Astrocyte of the hippocampus (primary cell): ENCODE data around the gene ASIC5.

Experiments used
- DNase-seq: peaks from one replicate; pipeline ENCODE4 v3.0.0; 2011; ENCODE audit warnings: low read depth, low spot score

ASIC5 gene

GRCh38 chr4:155879767-155880166 lies 13.7 kb upstream of the ASIC5 start:
- DNase-seq = no peak

GRCh38 chr4:155878611-155879010 lies 12.5 kb upstream of the ASIC5 start:
- no peak for DNase-seq

GRCh38 chr4:155877971-155878370 lies 11.9 kb upstream of the ASIC5 start:
- no peak for DNase-seq

GRCh38 chr4:155875878-155876277 lies 9.8 kb upstream of the ASIC5 start:
- no peak for DNase-seq

- DNase-seq = no peak
Observed at GRCh38 chr4:155855897-155856296, 10.2 kb downstream of the ASIC5 start.

GRCh38 chr4:155854582-155855226 lies 11.4 kb downstream of the ASIC5 start:
- DNase-seq = peak; percentile 72

- DNase-seq = no peak
Observed at GRCh38 chr4:155853189-155853588, 12.9 kb downstream of the ASIC5 start.

GRCh38 chr4:155849042-155849441 lies 17.0 kb downstream of the ASIC5 start:
- DNase-seq = no peak

- DNase-seq = no peak
Observed at GRCh38 chr4:155846929-155847328, 19.1 kb downstream of the ASIC5 start.

GRCh38 chr4:155842080-155842479 lies 24.0 kb downstream of the ASIC5 start:
- DNase-seq = no peak

- DNase-seq = no peak
Observed at GRCh38 chr4:155837203-155837796, 28.8 kb downstream of the ASIC5 start.

GRCh38 chr4:155832664-155833063 lies 33.4 kb downstream of the ASIC5 start:
- DNase-seq = no peak

GRCh38 chr4:155828628-155829027 lies 37.4 kb downstream of the ASIC5 start:
- peak; percentile 54 for DNase-seq

GRCh38 chr4:155822572-155822971 lies 43.5 kb downstream of the ASIC5 start:
- DNase-seq = no peak

GRCh38 chr4:155820887-155821518 lies 45.1 kb downstream of the ASIC5 start:
- DNase-seq = no peak

- no peak for DNase-seq
Observed at GRCh38 chr4:155819066-155819465, 47.0 kb downstream of the ASIC5 start.

- peak; percentile 27 for DNase-seq
Observed at GRCh38 chr4:155818639-155819038, 47.4 kb downstream of the ASIC5 start.

- DNase-seq = peak; percentile 70
Observed at GRCh38 chr4:155811083-155811482, 55.0 kb downstream of the ASIC5 start.

- DNase-seq = peak; percentile 80
Observed at GRCh38 chr4:155809835-155810234, 56.2 kb downstream of the ASIC5 start.

GRCh38 chr4:155807021-155807420 lies 59.1 kb downstream of the ASIC5 start:
- DNase-seq = peak; percentile 42

GRCh38 chr4:155805016-155805415 lies 61.1 kb downstream of the ASIC5 start:
- peak; percentile 56 for DNase-seq

- no peak for DNase-seq
Observed at GRCh38 chr4:155802190-155802959, 63.7 kb downstream of the ASIC5 start.
